Memory B cell (primary cell): Measurements from ENCODE around the gene ZNF688.

Experiments
- ATAC-seq: fragments of 150-1000 bp; cut with Tn5 transposase; 2 replicates; pipeline ENCODE4 v1.10.0; 2021; ENCODE audit warnings: low read depth, mild to moderate bottlenecking, moderate library complexity
- DNase-seq, 2 donors: peaks; one replicate each; pipeline ENCODE4 v3.0.0; 2022; ENCODE audit warnings: low spot score in 2 of 2
- H3K27ac Mint-ChIP-seq: one replicate; pipeline ENCODE4 v1.8.0; 2022; ENCODE audit warnings: mild to moderate bottlenecking, moderate library complexity, mixed read lengths
- H3K27me3 Mint-ChIP-seq: one replicate; pipeline ENCODE4 v1.8.0; 2022; ENCODE audit warnings: mixed read lengths
- H3K36me3 Mint-ChIP-seq: one replicate; pipeline ENCODE4 v1.8.0; 2022; ENCODE audit warnings: mild to moderate bottlenecking, mixed read lengths
- H3K4me1 Mint-ChIP-seq: one replicate; pipeline ENCODE4 v1.8.0; 2022; ENCODE audit warnings: mixed read lengths
- H3K4me3 Mint-ChIP-seq: one replicate; pipeline ENCODE4 v1.8.0; 2022; ENCODE audit warnings: mild to moderate bottlenecking, moderate library complexity, mixed read lengths
- H3K9me3 Mint-ChIP-seq: one replicate; pipeline ENCODE4 v1.8.0; 2022; ENCODE audit warnings: mixed read lengths

The ZNF688 gene

DNA sequence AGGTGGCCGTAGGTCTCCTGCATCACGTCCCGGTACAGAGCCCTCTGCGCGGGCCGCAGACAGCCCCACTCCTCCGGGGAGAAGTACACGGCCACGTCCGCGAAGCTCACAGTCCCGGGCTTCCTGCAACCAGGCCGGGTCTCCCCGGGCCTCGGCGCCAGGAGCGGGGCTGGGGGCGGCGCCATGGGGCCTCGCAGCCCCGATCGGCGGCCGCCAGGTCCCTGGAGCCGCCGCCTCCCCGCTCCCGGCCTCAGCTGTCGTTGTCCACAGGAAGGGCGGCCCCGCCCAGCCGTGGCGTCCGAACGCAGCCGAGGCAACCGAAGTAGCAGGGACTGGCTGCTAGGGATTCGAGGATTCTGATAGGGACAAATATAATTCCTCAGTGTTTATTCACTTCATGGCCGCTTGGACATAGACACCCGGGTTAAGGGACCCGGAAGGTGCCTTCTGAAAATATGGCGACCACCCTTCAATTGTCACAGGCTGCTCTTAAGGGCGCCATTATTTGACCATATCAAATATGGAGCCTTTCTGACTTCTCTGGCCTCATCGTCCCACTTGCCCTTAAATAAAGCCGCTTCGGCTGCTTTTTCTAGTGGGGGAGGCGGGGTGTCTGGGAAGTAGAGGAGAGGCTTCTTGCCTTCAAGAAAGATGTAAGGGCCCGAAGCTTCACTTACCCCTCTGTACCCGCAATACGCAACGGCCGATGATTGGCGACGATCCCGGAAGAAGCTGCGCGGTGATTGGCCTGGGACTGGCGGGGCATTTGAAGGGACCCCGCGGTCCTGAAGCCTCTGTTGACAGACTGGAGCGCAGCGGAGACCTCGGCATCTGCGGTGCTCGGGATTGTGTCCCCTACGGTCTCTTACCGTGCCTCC lies at the start of gene ZNF688:
Gene ZNF688, minus strand, starts transcription at position 270 of the 878 bp plus-strand sequence. Its CDS starts 85 bp downstream, at position 185.
- Mint-ChIP-seq H3K27me3 (no peaks in the 10 kb centered on the region), H3K4me3 (peak within 1 kb of the TSS; percentile 86), H3K9me3 (no peaks in the 10 kb centered on the region), H3K4me1 (peaks cover 25% of the 10 kb centered on the region), H3K27ac (peak within 1 kb of the TSS; percentile 94), H3K36me3 (no peaks in the 10 kb centered on the region)
- DNase-seq (peak; percentile 76 to 92), ATAC-seq (peak; percentile 86)

GRCh38 chr16:30620169-30620568 lies 48.7 kb upstream of the ZNF688 start:
- Mint-ChIP-seq H3K27me3 (peaks cover 7% of the 10 kb centered on the region), H3K9me3 (no peaks in the 10 kb centered on the region), H3K4me1 (no peaks in the 10 kb centered on the region), H3K36me3 (no peaks in the 10 kb centered on the region), H3K4me3 (no peak overlapping the region), H3K27ac (no peak overlapping the region)
- no peak for DNase-seq
- ATAC-seq, result no peak

GRCh38 chr16:30619638-30620037 lies 48.1 kb upstream of the ZNF688 start:
- Mint-ChIP-seq H3K27me3 (peaks cover 7% of the 10 kb centered on the region), H3K36me3 (no peaks in the 10 kb centered on the region), H3K9me3 (no peaks in the 10 kb centered on the region), H3K4me1 (no peaks in the 10 kb centered on the region), H3K27ac (no peak overlapping the region), H3K4me3 (no peak overlapping the region)
- no peak for DNase-seq
- ATAC-seq, result no peak

- ATAC-seq (no peak), DNase-seq (no peak)
- Mint-ChIP-seq H3K27me3 (peaks cover 7% of the 10 kb centered on the region), H3K4me1 (no peaks in the 10 kb centered on the region), H3K36me3 (no peaks in the 10 kb centered on the region), H3K9me3 (no peaks in the 10 kb centered on the region), H3K4me3 (no peak overlapping the region), H3K27ac (no peak overlapping the region)
Measured at GRCh38 chr16:30619202-30619601, 47.7 kb upstream of the ZNF688 start.

DNA sequence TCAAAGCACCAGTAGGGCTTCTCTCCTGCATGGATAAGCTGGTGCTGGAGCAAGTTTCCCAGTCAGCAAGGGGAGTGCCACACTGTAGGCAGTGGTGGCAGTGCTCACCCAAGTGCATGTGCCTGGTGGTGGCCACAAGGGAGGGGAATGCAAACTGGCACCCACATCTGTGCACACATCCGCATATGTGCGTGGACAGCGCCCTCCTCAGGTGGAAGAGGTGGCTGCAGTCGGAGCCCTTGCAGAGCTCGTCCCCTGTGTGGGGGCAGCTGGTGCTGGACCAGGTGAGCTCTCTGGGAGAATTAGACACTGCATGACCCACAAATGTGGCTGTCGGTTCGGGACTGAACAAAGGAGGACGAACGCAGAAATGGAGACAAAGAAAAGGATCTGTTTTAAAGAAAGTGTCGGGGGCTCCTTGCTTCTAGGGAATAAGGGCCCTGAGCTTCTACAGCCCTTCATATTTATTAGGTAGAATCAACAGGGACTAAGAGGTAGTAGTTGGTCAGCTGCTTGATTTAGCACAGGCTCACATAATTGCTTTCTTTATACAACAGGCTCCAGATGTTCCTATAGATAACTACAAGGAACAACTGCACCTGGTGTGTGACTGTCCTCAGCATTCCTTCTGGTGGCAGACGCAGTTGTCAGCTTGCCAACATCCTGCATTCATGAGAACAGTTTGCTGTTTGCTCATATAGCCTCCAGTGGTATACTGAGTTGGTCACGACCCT lies 44.0 kb upstream of the ZNF688 start:
- DNase-seq, result peak; percentile 56 to 66
- H3K27me3 Mint-ChIP-seq, result no peaks in the 10 kb centered on the region
- peaks cover 5% of the 10 kb centered on the region for H3K4me1 Mint-ChIP-seq
- H3K36me3 Mint-ChIP-seq, result no peaks in the 10 kb centered on the region
- H3K4me3 Mint-ChIP-seq, result no peak overlapping the region
- no peak overlapping the region for H3K27ac Mint-ChIP-seq
- peak; percentile 79 for ATAC-seq
- H3K9me3 Mint-ChIP-seq, result no peaks in the 10 kb centered on the region

- peaks cover 11% of the 10 kb centered on the region for H3K4me1 Mint-ChIP-seq
- no peaks in the 10 kb centered on the region for H3K27me3 Mint-ChIP-seq
- ATAC-seq (peak; percentile 93), DNase-seq (peak; percentile 96 to 98)
- peaks cover 3% of the 10 kb centered on the region for H3K36me3 Mint-ChIP-seq
- no peaks in the 10 kb centered on the region for H3K9me3 Mint-ChIP-seq
- peak within 1 kb of the TSS; percentile 91 for H3K27ac Mint-ChIP-seq
- peak within 1 kb of the TSS; percentile 88 for H3K4me3 Mint-ChIP-seq
Measured at GRCh38 chr16:30609926-30610839, 38.7 kb upstream of the ZNF688 start, which contains the start of gene ZNF689. Gene ZNF689, minus strand, starts transcription at chr16:30610389. Its CDS starts 348 bp downstream, at chr16:30610041.

DNA sequence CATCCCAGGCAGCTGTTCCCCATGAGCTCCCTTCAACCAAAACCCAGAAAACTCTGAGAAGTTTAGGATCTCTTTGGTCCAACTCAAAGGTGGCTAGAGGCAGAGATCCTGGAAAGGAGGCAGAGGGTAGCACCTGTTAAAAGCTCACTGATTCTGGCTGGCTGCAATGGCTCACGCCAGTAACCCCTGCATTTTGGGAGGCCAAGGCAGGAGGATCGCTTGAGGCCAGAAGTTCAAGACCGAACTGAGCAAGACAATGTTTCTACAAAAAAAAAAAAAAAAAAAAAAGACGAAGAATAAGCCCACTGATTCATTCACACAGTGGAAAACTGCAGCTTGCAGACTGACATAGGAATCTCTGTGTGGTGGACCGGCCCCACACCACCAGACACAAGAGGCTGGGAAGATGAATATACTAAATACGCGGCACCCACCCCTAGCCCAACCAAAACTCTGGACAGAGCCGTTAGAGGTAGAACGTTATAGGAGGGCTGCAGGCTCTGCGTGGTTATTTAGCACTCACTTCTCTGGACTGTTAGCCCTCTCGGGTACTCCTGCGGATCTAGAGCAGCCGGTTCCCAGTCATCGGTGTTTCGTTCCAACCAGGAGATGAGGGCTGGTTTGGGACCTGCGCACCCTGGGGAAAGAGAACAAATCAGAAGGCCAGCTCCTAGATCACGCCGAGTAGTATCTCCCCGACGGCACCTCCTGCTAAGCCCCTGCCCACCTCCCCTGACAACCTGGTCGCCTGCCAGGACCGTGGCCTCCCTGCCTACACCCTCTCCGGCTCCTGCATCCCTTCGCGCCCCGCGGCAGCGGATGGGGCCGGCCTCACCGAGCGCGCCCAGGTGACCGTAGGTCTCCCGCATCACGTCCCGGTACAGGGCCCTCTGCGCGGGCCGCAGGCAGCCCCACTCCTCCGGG lies 37.8 kb upstream of the ZNF688 start:
- ATAC-seq, result peak; percentile 31
- Mint-ChIP-seq H3K9me3 (no peaks in the 10 kb centered on the region), H3K36me3 (peaks cover 6% of the 10 kb centered on the region), H3K4me3 (peak overlapping the region; percentile 88), H3K27ac (peak overlapping the region; percentile 91), H3K4me1 (peaks cover 11% of the 10 kb centered on the region), H3K27me3 (no peaks in the 10 kb centered on the region)
- peak; percentile 26 to 58 for DNase-seq

DNA sequence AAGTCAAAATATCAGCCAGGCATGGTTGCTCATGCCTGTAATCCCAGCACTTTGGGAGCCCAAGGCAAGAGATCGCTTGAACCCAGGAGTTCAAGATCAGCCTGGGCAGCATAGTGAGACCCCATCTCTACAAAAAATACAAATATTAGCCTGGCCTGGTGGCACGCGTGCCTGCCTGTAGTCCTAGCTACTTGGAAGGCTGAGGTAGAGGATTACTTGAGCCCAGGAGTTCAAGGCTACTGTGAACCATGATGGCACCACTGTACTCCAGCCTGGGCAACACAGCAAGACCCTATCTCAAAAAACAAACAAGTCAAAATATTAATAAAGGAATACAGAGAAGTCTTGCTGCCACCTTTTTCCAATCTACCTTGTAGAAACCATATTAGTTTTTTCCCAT lies 34.5 kb upstream of the ZNF688 start:
- H3K4me1 Mint-ChIP-seq, result peaks cover 7% of the 10 kb centered on the region
- no peak overlapping the region for H3K27ac Mint-ChIP-seq
- ATAC-seq, result no peak
- no peaks in the 10 kb centered on the region for H3K9me3 Mint-ChIP-seq
- no peaks in the 10 kb centered on the region for H3K27me3 Mint-ChIP-seq
- DNase-seq, result no peak
- peaks cover 11% of the 10 kb centered on the region for H3K36me3 Mint-ChIP-seq
- H3K4me3 Mint-ChIP-seq, result no peak overlapping the region

GRCh38 chr16:30605158-30605557 lies 33.6 kb upstream of the ZNF688 start:
- no peaks in the 10 kb centered on the region for H3K9me3 Mint-ChIP-seq
- H3K27me3 Mint-ChIP-seq, result no peaks in the 10 kb centered on the region
- peaks cover 11% of the 10 kb centered on the region for H3K36me3 Mint-ChIP-seq
- DNase-seq (no peak), ATAC-seq (no peak)
- H3K4me1 Mint-ChIP-seq, result peaks cover 2% of the 10 kb centered on the region
- no peak overlapping the region for H3K27ac Mint-ChIP-seq
- H3K4me3 Mint-ChIP-seq, result no peak overlapping the region

DNA sequence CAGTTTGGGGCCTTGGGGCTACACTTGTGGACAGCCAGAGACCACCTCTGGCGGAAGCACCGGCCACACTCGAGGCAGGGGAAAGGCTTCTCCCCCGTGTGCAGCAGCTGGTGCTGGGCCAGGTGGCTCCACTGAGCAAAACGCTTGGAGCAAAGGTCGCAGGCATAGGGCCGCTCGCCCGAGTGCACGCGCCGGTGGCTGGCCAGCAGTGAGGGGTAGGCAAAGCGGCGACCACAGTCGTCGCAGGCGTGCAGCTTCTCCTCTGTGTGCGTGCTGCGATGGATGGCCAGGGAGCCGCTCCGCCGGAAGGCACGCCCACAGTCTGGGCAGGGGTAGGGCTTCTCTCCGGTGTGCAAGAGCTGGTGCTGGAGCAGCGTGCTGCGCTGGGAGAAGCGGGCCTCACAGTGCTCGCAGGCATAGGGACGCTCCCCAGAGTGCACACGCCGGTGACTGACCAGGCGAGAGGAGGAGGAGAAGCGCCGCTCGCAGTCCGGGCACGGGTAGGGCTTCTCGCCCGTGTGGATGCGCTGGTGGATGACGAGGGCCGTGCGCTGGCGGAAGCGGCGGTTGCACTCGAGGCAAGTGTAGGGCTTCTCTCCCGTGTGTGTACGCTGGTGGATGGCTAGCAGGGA lies 32.9 kb upstream of the ZNF688 start:
- Mint-ChIP-seq H3K27ac (no peak overlapping the region), H3K4me1 (peaks cover 2% of the 10 kb centered on the region), H3K4me3 (no peak overlapping the region)

GRCh38 chr16:30603945-30604315 lies 32.4 kb upstream of the ZNF688 start:
- no peaks in the 10 kb centered on the region for H3K27me3 Mint-ChIP-seq
- H3K4me1 Mint-ChIP-seq, result peaks cover 2% of the 10 kb centered on the region
- DNase-seq (no peak), ATAC-seq (no peak)
- H3K36me3 Mint-ChIP-seq, result peaks cover 11% of the 10 kb centered on the region
- H3K4me3 Mint-ChIP-seq, result no peak overlapping the region
- no peaks in the 10 kb centered on the region for H3K9me3 Mint-ChIP-seq
- no peak overlapping the region for H3K27ac Mint-ChIP-seq

More for the DNA sequence above, 32.9 kb upstream of the ZNF688 start:
- ATAC-seq (no peak), DNase-seq (no peak)
- no peaks in the 10 kb centered on the region for H3K27me3 Mint-ChIP-seq
- no peaks in the 10 kb centered on the region for H3K9me3 Mint-ChIP-seq
- peaks cover 11% of the 10 kb centered on the region for H3K36me3 Mint-ChIP-seq

DNA sequence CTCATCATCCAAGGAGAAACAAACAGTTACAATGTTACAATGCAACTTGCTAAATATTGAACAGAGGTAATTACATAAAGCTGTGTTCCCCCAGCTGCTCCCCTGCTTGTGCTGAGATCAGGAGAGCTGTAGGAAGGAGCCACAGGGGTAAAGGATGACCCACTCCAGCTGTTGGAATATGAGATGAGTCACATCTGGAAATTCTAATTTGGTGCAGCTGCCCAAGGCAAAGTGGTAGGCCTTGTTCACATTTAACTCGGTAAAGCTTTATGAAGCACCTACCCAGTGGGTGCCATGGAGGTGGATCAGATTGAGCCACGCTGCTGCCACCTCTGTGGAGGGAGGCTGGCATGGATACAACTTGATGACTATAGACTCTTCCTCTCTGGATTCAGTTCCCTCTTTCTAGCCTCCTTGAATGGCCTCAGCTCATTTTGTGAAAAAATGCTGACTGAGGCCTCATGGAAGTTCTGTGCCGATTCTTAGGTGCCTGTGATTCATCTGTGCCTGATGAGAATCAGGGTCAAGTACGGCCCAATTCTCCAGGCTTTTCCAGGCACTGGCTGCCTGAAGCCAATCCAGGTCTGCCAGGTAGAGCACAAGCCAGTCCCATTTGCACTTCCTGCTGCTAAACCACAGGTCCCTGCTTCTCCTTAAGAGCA lies 31.2 kb upstream of the ZNF688 start:
- Mint-ChIP-seq H3K4me3 (no peak overlapping the region), H3K9me3 (no peaks in the 10 kb centered on the region), H3K27ac (peak overlapping the region; percentile 38)

More for the DNA sequence above, 31.2 kb upstream of the ZNF688 start:
- Mint-ChIP-seq H3K4me1 (peaks cover 3% of the 10 kb centered on the region), H3K36me3 (peaks cover 11% of the 10 kb centered on the region), H3K27me3 (no peaks in the 10 kb centered on the region)
- ATAC-seq (no peak), DNase-seq (no peak)
